Osteocyte (in vitro differentiated cells): Measurements from ENCODE around the gene PSKH1. TPM values are rescaled to one million over a fixed set of nuclear protein-coding genes. Genes with fewer than 3 reads are reported as not detected.

Source experiments
- DNase-seq: peaks from one replicate; pipeline ENCODE4 v3.0.0; 2021; ENCODE audit warnings: mixed read lengths; ENCODE audit not compliant: unreplicated experiment; ENCODE audit errors: extremely low spot score
- H3K27ac Mint-ChIP-seq: one replicate; pipeline ENCODE4 v1.8.0; 2021; ENCODE audit warnings: mild to moderate bottlenecking, mixed read lengths; ENCODE audit not compliant: unreplicated experiment
- H3K27me3 Mint-ChIP-seq: one replicate; pipeline ENCODE4 v1.8.0; 2021; ENCODE audit warnings: mixed read lengths; ENCODE audit not compliant: unreplicated experiment
- H3K36me3 Mint-ChIP-seq: one replicate; pipeline ENCODE4 v1.8.0; 2021; ENCODE audit warnings: mixed read lengths; ENCODE audit not compliant: unreplicated experiment
- H3K4me1 Mint-ChIP-seq: one replicate; pipeline ENCODE4 v1.8.0; 2021; ENCODE audit warnings: mixed read lengths; ENCODE audit not compliant: unreplicated experiment
- H3K4me3 Mint-ChIP-seq: one replicate; pipeline ENCODE4 v1.8.0; 2021; ENCODE audit warnings: mild to moderate bottlenecking, moderate library complexity, mixed read lengths; ENCODE audit not compliant: unreplicated experiment
- H3K9me3 Mint-ChIP-seq: one replicate; pipeline ENCODE4 v1.8.0; 2021; ENCODE audit warnings: mixed read lengths; ENCODE audit not compliant: unreplicated experiment
- CTCF ChIP-seq: fragments of 200-600 bp; sonication (generic); IDR thresholded peaks from 2 replicates; pipeline ENCODE4 v1.5.0; 2021; ENCODE audit warnings: antibody characterized with exemption, mild to moderate bottlenecking, moderate library complexity
- total RNA-seq: library from RNA; stranded (reverse); gene quantifications from 2 replicates; pipeline ENCODE4 v1.2.1, GENCODE V29; 2021

PSKH1 gene
- total RNA-seq, 1 donor from 2014 or later, result 45.5 TPM

GRCh38 chr16:67885976-67886375, 7.1 kb upstream of the PSKH1 start:
- Mint-ChIP-seq H3K36me3 (peaks cover 14% of the 10 kb centered on the region), H3K27ac (no peak overlapping the region), H3K4me3 (no peak overlapping the region), H3K9me3 (no peaks in the 10 kb centered on the region), H3K4me1 (peaks cover 9% of the 10 kb centered on the region), H3K27me3 (no peaks in the 10 kb centered on the region)
- TF ChIP-seq CTCF, result no peak
- no peak for DNase-seq

GRCh38 chr16:67886387-67886786, 6.7 kb upstream of the PSKH1 start:
- no peak for TF ChIP-seq CTCF
- no peaks in the 10 kb centered on the region for H3K27me3 Mint-ChIP-seq
- no peak overlapping the region for H3K27ac Mint-ChIP-seq
- peaks cover 14% of the 10 kb centered on the region for H3K36me3 Mint-ChIP-seq
- no peak for DNase-seq
- H3K4me3 Mint-ChIP-seq, result no peak overlapping the region
- no peaks in the 10 kb centered on the region for H3K9me3 Mint-ChIP-seq
- peaks cover 9% of the 10 kb centered on the region for H3K4me1 Mint-ChIP-seq

- Mint-ChIP-seq H3K4me3 (no peak overlapping the region), H3K4me1 (peaks cover 17% of the 10 kb centered on the region), H3K27ac (no peak overlapping the region), H3K36me3 (peaks cover 10% of the 10 kb centered on the region), H3K9me3 (no peaks in the 10 kb centered on the region), H3K27me3 (no peaks in the 10 kb centered on the region)
- no peak for DNase-seq
- TF ChIP-seq CTCF, result no peak
Observed at GRCh38 chr16:67888331-67888730, 4.7 kb upstream of the PSKH1 start.

- no peak for DNase-seq
- peak overlapping the region; percentile 88 for H3K27ac Mint-ChIP-seq
- H3K9me3 Mint-ChIP-seq, result no peaks in the 10 kb centered on the region
- H3K4me3 Mint-ChIP-seq, result peak overlapping the region; percentile 81
- no peaks in the 10 kb centered on the region for H3K27me3 Mint-ChIP-seq
- peaks cover 2% of the 10 kb centered on the region for H3K36me3 Mint-ChIP-seq
- peaks cover 31% of the 10 kb centered on the region for H3K4me1 Mint-ChIP-seq
- TF ChIP-seq CTCF, result no peak
Observed at GRCh38 chr16:67892375-67892774, 679 bp upstream of the PSKH1 start.

GRCh38 chr16:67893743-67894399, 817 bp downstream of the PSKH1 start:
- Mint-ChIP-seq H3K27me3 (no peaks in the 10 kb centered on the region), H3K36me3 (no peaks in the 10 kb centered on the region), H3K9me3 (no peaks in the 10 kb centered on the region), H3K4me3 (peak overlapping the region; percentile 91), H3K4me1 (peaks cover 33% of the 10 kb centered on the region), H3K27ac (peak overlapping the region; percentile 90)
- DNase-seq, result no peak
- no peak for TF ChIP-seq CTCF
